GM12891 (cell line): ENCODE measurements around the gene KCND3.

Source experiments
- POLR2AphosphoS5 ChIP-seq: IDR thresholded peaks from 2 replicates; pipeline ENCODE4 v1.6.1; 2011; ENCODE audit warnings: low read depth, low read length, control low read depth
- TAF1 ChIP-seq: IDR thresholded peaks from 2 replicates; pipeline ENCODE4 v1.6.1; 2011; ENCODE audit warnings: low read depth, low read length, control low read depth

DNA sequence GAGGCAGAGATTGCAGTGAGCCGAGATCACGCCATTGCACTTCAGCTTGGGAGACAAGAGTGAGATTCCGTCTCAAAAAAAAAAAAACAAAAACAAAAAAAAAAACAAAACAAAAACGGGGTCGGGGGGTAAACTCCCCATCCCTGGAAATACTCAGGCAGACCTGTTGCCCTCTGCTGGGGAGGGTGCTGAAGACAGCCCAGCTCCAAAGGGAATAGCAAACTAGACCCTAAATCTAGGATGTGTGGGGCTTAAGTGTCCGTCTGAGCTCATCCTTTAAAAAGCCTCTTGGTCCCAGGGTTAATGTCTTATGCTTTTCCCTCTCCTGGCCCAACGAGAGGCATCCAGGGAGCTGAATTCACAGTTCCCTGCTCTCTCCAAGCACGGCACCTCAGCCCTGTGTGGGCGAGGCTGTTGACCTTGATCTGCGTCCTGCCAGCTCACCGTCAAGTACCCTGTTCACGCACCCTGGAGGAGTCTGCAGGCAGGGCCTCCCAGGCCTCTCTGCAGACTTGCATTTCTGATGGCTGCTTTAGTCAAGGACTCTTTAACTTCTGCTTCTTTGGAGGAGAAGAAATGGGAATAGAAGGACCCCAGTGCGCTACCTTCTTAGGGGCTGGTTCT, 22.3 kb downstream of the KCND3 start:
- TF ChIP-seq TAF1 (no peak), POLR2AphosphoS5 (no peak)
